Suprapubic skin (tissue), 4 donors: ENCODE data around the gene AQP2. TPM values are rescaled to one million over a fixed set of nuclear protein-coding genes. Genes with fewer than 3 reads are reported as not detected.

Source experiments
- DNase-seq, 2 donors: peaks; one replicate each; pipeline ENCODE4 v3.0.0-alpha.2; 2019; ENCODE audit warnings: low spot score in 2 of 2
- H3K27ac ChIP-seq: fragments of 200-600 bp; sonication (generic); one replicate; pipeline ENCODE4 v1.5.1; 2019
- H3K27me3 ChIP-seq: fragments of 200-600 bp; sonication (generic); one replicate; pipeline ENCODE4 v1.5.1; 2019
- H3K36me3 ChIP-seq: fragments of 200-600 bp; sonication (generic); one replicate; pipeline ENCODE4 v1.5.1; 2019
- H3K4me1 ChIP-seq: fragments of 200-600 bp; sonication (generic); one replicate; pipeline ENCODE4 v1.5.1; 2019
- H3K4me3 ChIP-seq: fragments of 200-600 bp; sonication (generic); one replicate; pipeline ENCODE4 v1.5.1; 2019; ENCODE audit warnings: mild to moderate bottlenecking
- H3K9me3 ChIP-seq: fragments of 200-600 bp; sonication (generic); one replicate; pipeline ENCODE4 v1.5.1; 2019
- EP300 ChIP-seq: sonication (generic); formaldehyde crosslinking; IDR thresholded peaks from one replicate; pipeline ENCODE4 v1.6.1; 2017; ENCODE audit warnings: antibody characterized with exemption
- POLR2A ChIP-seq, 2 donors: fragments of 450-650 bp; IDR thresholded peaks; one replicate each; pipeline ENCODE4 v1.6.1; 2017; ENCODE audit warnings: antibody characterized with exemption in 2 of 2, mild to moderate bottlenecking in 2 of 2, moderate library complexity in 2 of 2
- POLR2AphosphoS5 ChIP-seq, 3 donors: sonication (generic); formaldehyde crosslinking; IDR thresholded peaks; one replicate each; pipeline ENCODE4 v1.6.1; 2017; ENCODE audit warnings: antibody characterized with exemption in 3 of 3
- WGBS: methylation state at CpG from one replicate; pipeline ENCODE4 v1.1.5; 2018; 5-methylcytosine and 5-hydroxymethylcytosine counted together
- total RNA-seq, 4 donors: library from RNA; depleted of rRNA; stranded (reverse); fragments of >200 nt; gene quantifications; one replicate each; pipeline ENCODE4 v1.1.0, GENCODE V29; 2016
- TF ChIP-seq, protein P1 (sequence below), 2 donors: fragments of 200-600 bp in 1 of 2; fragments of 450-650 bp in 1 of 2; sonication (generic) in 1 of 2; IDR thresholded peaks; one replicate each; pipeline ENCODE4 v1.5.1; 2016 to 2019; ENCODE audit warnings: antibody characterized with exemption in 2 of 2, mild to moderate bottlenecking in 1 of 2, moderate library complexity in 1 of 2

AQP2 gene
- total RNA-seq, 4 donors from 2014 or later: 0.15 TPM; not detected in 3

- no peaks in the 10 kb centered on the region for H3K36me3 ChIP-seq
- WGBS: 77% methylated on average over 9 of the region's 9 CpGs
- no peak overlapping the region for H3K4me3 ChIP-seq
- no peak for TF ChIP-seq POLR2AphosphoS5 (IDR thresholded peaks at IDR 0.05)
- no peak for TF ChIP-seq POLR2A (IDR thresholded peaks at IDR 0.05)
- TF ChIP-seq EP300: no peak
- TF ChIP-seq, protein P1, sequence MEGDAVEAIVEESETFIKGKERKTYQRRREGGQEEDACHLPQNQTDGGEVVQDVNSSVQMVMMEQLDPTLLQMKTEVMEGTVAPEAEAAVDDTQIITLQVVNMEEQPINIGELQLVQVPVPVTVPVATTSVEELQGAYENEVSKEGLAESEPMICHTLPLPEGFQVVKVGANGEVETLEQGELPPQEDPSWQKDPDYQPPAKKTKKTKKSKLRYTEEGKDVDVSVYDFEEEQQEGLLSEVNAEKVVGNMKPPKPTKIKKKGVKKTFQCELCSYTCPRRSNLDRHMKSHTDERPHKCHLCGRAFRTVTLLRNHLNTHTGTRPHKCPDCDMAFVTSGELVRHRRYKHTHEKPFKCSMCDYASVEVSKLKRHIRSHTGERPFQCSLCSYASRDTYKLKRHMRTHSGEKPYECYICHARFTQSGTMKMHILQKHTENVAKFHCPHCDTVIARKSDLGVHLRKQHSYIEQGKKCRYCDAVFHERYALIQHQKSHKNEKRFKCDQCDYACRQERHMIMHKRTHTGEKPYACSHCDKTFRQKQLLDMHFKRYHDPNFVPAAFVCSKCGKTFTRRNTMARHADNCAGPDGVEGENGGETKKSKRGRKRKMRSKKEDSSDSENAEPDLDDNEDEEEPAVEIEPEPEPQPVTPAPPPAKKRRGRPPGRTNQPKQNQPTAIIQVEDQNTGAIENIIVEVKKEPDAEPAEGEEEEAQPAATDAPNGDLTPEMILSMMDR (IDR thresholded peaks at IDR 0.05): no peak
- no peaks in the 10 kb centered on the region for H3K9me3 ChIP-seq
- H3K27me3 ChIP-seq: peaks cover 20% of the 10 kb centered on the region
- no peak overlapping the region for H3K27ac ChIP-seq
- H3K4me1 ChIP-seq: peaks cover 16% of the 10 kb centered on the region
- no peak for DNase-seq
Measured at GRCh38 chr12:49972129-49972528, 21.6 kb downstream of the AQP2 start.

- no peak for DNase-seq
Measured at GRCh38 chr12:49972641-49973360, 22.3 kb downstream of the AQP2 start, which contains the start of gene AQP6. Gene AQP6, plus strand, starts transcription at chr12:49972947. Its CDS starts 227 bp downstream, at chr12:49973174.

GRCh38 chr12:49973361-49973830 lies 22.9 kb downstream of the AQP2 start:
- no peaks in the 10 kb centered on the region for H3K36me3 ChIP-seq
- no peak for DNase-seq
- TF ChIP-seq POLR2AphosphoS5 (IDR thresholded peaks at IDR 0.05) (no peak), EP300 (no peak), POLR2A (IDR thresholded peaks at IDR 0.05) (no peak)
- TF ChIP-seq, protein P1 (IDR thresholded peaks at IDR 0.05): no peak
- H3K4me1 ChIP-seq: peaks cover 8% of the 10 kb centered on the region
- no peak overlapping the region for H3K27ac ChIP-seq
- H3K27me3 ChIP-seq: peaks cover 13% of the 10 kb centered on the region
- H3K4me3 ChIP-seq: no peak overlapping the region
- 90% methylated on average over 19 of the region's 19 CpGs for WGBS
- H3K9me3 ChIP-seq: no peaks in the 10 kb centered on the region

More at GRCh38 chr12:49972641-49973360, 22.3 kb downstream of the AQP2 start, which contains the start of gene AQP6:
- H3K36me3 ChIP-seq: no peaks in the 10 kb centered on the region
- 85% methylated on average over 18 of the region's 18 CpGs for WGBS
- H3K27me3 ChIP-seq: peaks cover 19% of the 10 kb centered on the region
- H3K4me1 ChIP-seq: peaks cover 9% of the 10 kb centered on the region
- TF ChIP-seq POLR2AphosphoS5 (IDR thresholded peaks at IDR 0.05) (no peak), EP300 (no peak)
- TF ChIP-seq, protein P1 (IDR thresholded peaks at IDR 0.05): no peak
- H3K27ac ChIP-seq: no peak within 1 kb of the TSS
- no peak within 1 kb of the TSS for H3K4me3 ChIP-seq
- H3K9me3 ChIP-seq: no peaks in the 10 kb centered on the region

- no peaks in the 10 kb centered on the region for H3K9me3 ChIP-seq
- H3K4me1 ChIP-seq: peaks cover 8% of the 10 kb centered on the region
- H3K27me3 ChIP-seq: peaks cover 6% of the 10 kb centered on the region
- 40% methylated on average over 1 of the region's 15 CpGs for WGBS
- no peak overlapping the region for H3K4me3 ChIP-seq
- H3K27ac ChIP-seq: no peak overlapping the region
- TF ChIP-seq POLR2AphosphoS5 (IDR thresholded peaks at IDR 0.05) (no peak), POLR2A (IDR thresholded peaks at IDR 0.05) (no peak), EP300 (no peak)
- TF ChIP-seq, protein P1 (IDR thresholded peaks at IDR 0.05): peak in 1 of 2 donors; percentile 45
- no peak for DNase-seq
- H3K36me3 ChIP-seq: no peaks in the 10 kb centered on the region
Measured at GRCh38 chr12:49974231-49974675, 23.7 kb downstream of the AQP2 start.

GRCh38 chr12:49974677-49975317 lies 24.3 kb downstream of the AQP2 start:
- H3K4me3 ChIP-seq: no peak overlapping the region
- no peak for TF ChIP-seq EP300
- TF ChIP-seq, protein P1 (IDR thresholded peaks at IDR 0.05): no peak
- TF ChIP-seq POLR2AphosphoS5 (IDR thresholded peaks at IDR 0.05): no peak
- no peak for TF ChIP-seq POLR2A (IDR thresholded peaks at IDR 0.05)
- no peak for DNase-seq
- no peak overlapping the region for H3K27ac ChIP-seq
- peaks cover 8% of the 10 kb centered on the region for H3K4me1 ChIP-seq
- no peaks in the 10 kb centered on the region for H3K9me3 ChIP-seq
- 53% methylated on average over 8 of the region's 8 CpGs for WGBS
- peaks cover under 1% of the 10 kb centered on the region for H3K27me3 ChIP-seq
- no peaks in the 10 kb centered on the region for H3K36me3 ChIP-seq
